ENCODE results near the gene TATDN2. TPM values are rescaled to one million over a fixed set of nuclear protein-coding genes. Genes with fewer than 3 reads are reported as not detected.

The TATDN2 gene
- polyA plus RNA-seq, 2 of the 4 experiments (the other 2 are of a cell fraction): 22.4 to 34.9 TPM

- no peak for FAIRE-seq
- ATAC-seq: no peak; a peak in 1 of 6 replicates
- Histone ChIP-seq H3K9me3 (no peaks in the 10 kb centered on the region), H3K4me3 (no peak overlapping the region), H3K4me1 (no peaks in the 10 kb centered on the region; the same call in 2 of the 3 replicates), H3K4me2 (no peak overlapping the region), H3K27ac (no peak overlapping the region)
- ChIA-PET POLR2A (interaction anchor here (0.5 kb wide), 1 partner anchor 441 kb away, joined by 3 read pairs; no protein-coding TSS in a partner anchor), CTCF (no interaction called here)
- no peak for DNase-seq (ENCODE audit: low read depth in 1 of 2, low spot score in 1 of 2)
- WGBS (ENCODE audit: missing lambda C conversion rate): 88% methylated on average over 1 of the region's 1 CpG
- no peak for TF ChIP-seq MAFK (IDR thresholded peaks at IDR 0.05; ENCODE audit: partially characterized antibody)
- no peak for TF ChIP-seq ATOH8 (CRISPR knock-in tag; IDR thresholded peaks at IDR 0.05; ENCODE audit: low read depth)
- TF ChIP-seq RCOR1 (IDR thresholded peaks at IDR 0.05; ENCODE audit: low read depth, low read length): no peak
- TF ChIP-seq REST (IDR thresholded peaks at IDR 0.05): no peak
Observed at GRCh38 chr3:10278501-10278900, 30.2 kb downstream of the TATDN2 start.

GRCh38 chr3:10279384-10280176, 31.3 kb downstream of the TATDN2 start:
- ChIA-PET CTCF (interaction anchor here (1.2 to 2.6 kb wide), 4 partner anchors 10 to 26 kb away, joined by 3 to 16 read pairs (median 7); partner anchors contain the start of gene GHRL), POLR2A (no interaction called here)
- H3K9me3 ChIP-seq: no peaks in the 10 kb centered on the region
- TF ChIP-seq RFX5 (IDR thresholded peaks at IDR 0.05): no peak
- TF ChIP-seq PHF8 (IDR thresholded peaks at IDR 0.05; ENCODE audit: borderline replicate concordance, low read depth): no peak
- TF ChIP-seq TFCP2L1 (CRISPR knock-in tag; IDR thresholded peaks at IDR 0.05): no peak
- no peak for TF ChIP-seq ELK1 (IDR thresholded peaks at IDR 0.05; ENCODE audit: low read depth, low read length)
- TF ChIP-seq JUN (IDR thresholded peaks at IDR 0.05): no peak
- TF ChIP-seq KDM1A (IDR thresholded peaks at IDR 0.05; ENCODE audit: low read depth): no peak
- TF ChIP-seq RNF2 (IDR thresholded peaks at IDR 0.05; ENCODE audit: borderline replicate concordance, low read depth): no peak
- no peak for TF ChIP-seq ZSCAN20 (CRISPR knock-in tag; IDR thresholded peaks at IDR 0.05)
- no peak overlapping the region for H3K4me2 ChIP-seq
- DNase-seq (ENCODE audit: low read depth in 1 of 2, low spot score in 1 of 2) (no peak), FAIRE-seq (no peak), ATAC-seq (no peak)
- no peak overlapping the region for H3K4me3 ChIP-seq
- no peak overlapping the region for H3K27ac ChIP-seq
- WGBS (ENCODE audit: missing lambda C conversion rate): 91% methylated on average over 13 of the region's 13 CpGs
- no peaks in the 10 kb centered on the region for H3K4me1 ChIP-seq

GRCh38 chr3:10280177-10280529, 31.9 kb downstream of the TATDN2 start:
- DNase-seq (ENCODE audit: low read depth in 1 of 2, low spot score in 1 of 2): peak in 1 of 2 experiments; percentile 23
- POLR2A ChIA-PET: no interaction called here
- no peaks in the 10 kb centered on the region for H3K4me1 ChIP-seq
- H3K9me3 ChIP-seq: no peaks in the 10 kb centered on the region
- ATAC-seq: peak in 1 of 2 experiments; percentile 65; a peak in 3 of 6 replicates
- H3K4me2 ChIP-seq: no peak overlapping the region
- no peak overlapping the region for H3K27ac ChIP-seq
- CTCF ChIA-PET: interaction anchor here (1.2 to 2.6 kb wide), 4 partner anchors 10 to 27 kb away, joined by 3 to 16 read pairs (median 7); partner anchors contain the start of gene GHRL
- WGBS (ENCODE audit: missing lambda C conversion rate): 70% methylated on average over 5 of the region's 5 CpGs
- FAIRE-seq: no peak
- H3K4me3 ChIP-seq: no peak overlapping the region
- TF ChIP-seq HEYL (CRISPR knock-in tag; IDR thresholded peaks at IDR 0.05) (no peak), RAD21 (conservative IDR thresholded peaks at IDR 0.05 in 1 of 2, IDR thresholded peaks at IDR 0.05 in 1 of 2) (peak in 1 of 2 experiments; percentile 22; a peak in 1 of 5 replicates)
